Measurements from ENCODE around the gene GPATCH8. TPM values are rescaled to one million over a fixed set of nuclear protein-coding genes. Genes with fewer than 3 reads are reported as not detected.

Gene GPATCH8
- total RNA-seq, 3 donors from 2014 or later (not counting 1 experiment from before 2014, with no cell fraction given): 104 to 111 (median 109) TPM

DNA sequence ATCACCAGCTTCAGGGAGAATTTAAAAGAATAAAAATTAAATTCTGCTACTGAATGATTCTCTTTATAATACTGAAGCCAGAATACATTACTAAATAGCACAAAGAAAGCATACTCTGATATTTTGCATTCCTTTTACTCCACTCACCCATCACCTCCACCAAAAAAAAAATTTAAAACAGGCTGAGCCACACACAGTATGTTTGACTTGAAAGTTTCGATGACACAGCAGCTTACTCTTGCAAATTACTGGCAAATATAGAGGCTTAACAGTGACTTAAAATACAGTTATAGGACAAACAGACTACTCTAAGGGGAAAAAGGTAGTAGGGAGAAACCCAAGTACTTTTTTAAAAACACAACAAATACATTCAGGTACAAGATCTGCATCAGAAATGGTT, 39.2 kb downstream of the GPATCH8 start:
- Mint-ChIP-seq H3K36me3 (peaks cover 6% of the 10 kb centered on the region), H3K4me3 (no peak overlapping the region), H3K27me3 (ENCODE audit: low read depth in 2 of 2) (no peaks in the 10 kb centered on the region), H3K9me3 (no peaks in the 10 kb centered on the region), H3K27ac (peak overlapping the region; percentile 64 to 68), H3K4me1 (peaks cover 55 to 58% of the 10 kb centered on the region in 2 donors)
- intact Hi-C loops (cut with micrococcal nuclease): no loop called here
- no peak for ATAC-seq
- H3K27me3 ChIP-seq (ENCODE audit: control insufficient read depth, insufficient read depth, low read length): no peaks in the 10 kb centered on the region
- WGBS (ENCODE audit: insufficient coverage): no CpG with 5 or more reads among the region's 1 CpG
- no peaks in the 10 kb centered on the region for H3K9me3 ChIP-seq (ENCODE audit: control insufficient read depth, insufficient read depth, low read length)
- peaks cover 10% of the 10 kb centered on the region for H3K36me3 ChIP-seq (ENCODE audit: control insufficient read depth, insufficient read depth, low read length)
- no peak overlapping the region for H3K4me3 ChIP-seq (ENCODE audit: low read length)
- H3K4me1 ChIP-seq (ENCODE audit: control insufficient read depth, insufficient read depth, low read length): peaks cover 12% of the 10 kb centered on the region
- TF ChIP-seq, protein P1, sequence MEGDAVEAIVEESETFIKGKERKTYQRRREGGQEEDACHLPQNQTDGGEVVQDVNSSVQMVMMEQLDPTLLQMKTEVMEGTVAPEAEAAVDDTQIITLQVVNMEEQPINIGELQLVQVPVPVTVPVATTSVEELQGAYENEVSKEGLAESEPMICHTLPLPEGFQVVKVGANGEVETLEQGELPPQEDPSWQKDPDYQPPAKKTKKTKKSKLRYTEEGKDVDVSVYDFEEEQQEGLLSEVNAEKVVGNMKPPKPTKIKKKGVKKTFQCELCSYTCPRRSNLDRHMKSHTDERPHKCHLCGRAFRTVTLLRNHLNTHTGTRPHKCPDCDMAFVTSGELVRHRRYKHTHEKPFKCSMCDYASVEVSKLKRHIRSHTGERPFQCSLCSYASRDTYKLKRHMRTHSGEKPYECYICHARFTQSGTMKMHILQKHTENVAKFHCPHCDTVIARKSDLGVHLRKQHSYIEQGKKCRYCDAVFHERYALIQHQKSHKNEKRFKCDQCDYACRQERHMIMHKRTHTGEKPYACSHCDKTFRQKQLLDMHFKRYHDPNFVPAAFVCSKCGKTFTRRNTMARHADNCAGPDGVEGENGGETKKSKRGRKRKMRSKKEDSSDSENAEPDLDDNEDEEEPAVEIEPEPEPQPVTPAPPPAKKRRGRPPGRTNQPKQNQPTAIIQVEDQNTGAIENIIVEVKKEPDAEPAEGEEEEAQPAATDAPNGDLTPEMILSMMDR (IDR thresholded peaks at IDR 0.05): no peak
- DNase-seq: no peak
- H3K27ac ChIP-seq (ENCODE audit: low read length): no peak overlapping the region

DNA sequence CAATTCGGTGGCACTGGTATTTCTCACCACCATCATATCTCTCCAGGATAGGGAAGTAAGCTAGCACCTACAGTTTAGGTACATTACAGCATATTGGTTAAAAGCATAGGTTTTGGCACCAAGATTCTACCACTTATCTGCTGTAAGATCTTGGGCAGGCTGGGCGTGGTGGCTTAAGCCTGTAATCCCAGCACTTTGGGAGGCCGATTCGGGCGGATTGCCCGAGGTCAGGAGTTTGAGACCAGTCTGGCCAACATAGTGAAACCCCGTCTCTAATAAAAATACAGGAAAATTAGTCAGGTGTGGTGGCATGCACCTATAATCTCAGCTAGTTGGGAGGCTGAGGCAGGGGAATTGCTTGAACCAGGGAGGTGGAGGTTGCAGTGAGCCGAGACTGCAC, 51.4 kb downstream of the GPATCH8 start:
- no peaks in the 10 kb centered on the region for H3K27me3 ChIP-seq (ENCODE audit: control insufficient read depth, insufficient read depth, low read length)
- TF ChIP-seq, protein P1 (IDR thresholded peaks at IDR 0.05): no peak
- Mint-ChIP-seq H3K36me3 (no peaks in the 10 kb centered on the region), H3K27ac (peak overlapping the region; percentile 22 to 77), H3K27me3 (ENCODE audit: low read depth in 2 of 2) (no peaks in the 10 kb centered on the region), H3K4me3 (no peak overlapping the region), H3K4me1 (peaks cover 49 to 54% of the 10 kb centered on the region in 2 donors), H3K9me3 (no peaks in the 10 kb centered on the region)
- H3K36me3 ChIP-seq (ENCODE audit: control insufficient read depth, insufficient read depth, low read length): peaks cover 3% of the 10 kb centered on the region
- H3K27ac ChIP-seq (ENCODE audit: low read length): no peak overlapping the region
- no peak for DNase-seq
- intact Hi-C loops (cut with micrococcal nuclease): no loop called here
- no peak for ATAC-seq
- 90% methylated on average over 8 of the region's 8 CpGs for WGBS (ENCODE audit: insufficient coverage)
- H3K9me3 ChIP-seq (ENCODE audit: control insufficient read depth, insufficient read depth, low read length): no peaks in the 10 kb centered on the region
- no peak overlapping the region for H3K4me3 ChIP-seq (ENCODE audit: low read length)
- no peaks in the 10 kb centered on the region for H3K4me1 ChIP-seq (ENCODE audit: control insufficient read depth, insufficient read depth, low read length)

DNA sequence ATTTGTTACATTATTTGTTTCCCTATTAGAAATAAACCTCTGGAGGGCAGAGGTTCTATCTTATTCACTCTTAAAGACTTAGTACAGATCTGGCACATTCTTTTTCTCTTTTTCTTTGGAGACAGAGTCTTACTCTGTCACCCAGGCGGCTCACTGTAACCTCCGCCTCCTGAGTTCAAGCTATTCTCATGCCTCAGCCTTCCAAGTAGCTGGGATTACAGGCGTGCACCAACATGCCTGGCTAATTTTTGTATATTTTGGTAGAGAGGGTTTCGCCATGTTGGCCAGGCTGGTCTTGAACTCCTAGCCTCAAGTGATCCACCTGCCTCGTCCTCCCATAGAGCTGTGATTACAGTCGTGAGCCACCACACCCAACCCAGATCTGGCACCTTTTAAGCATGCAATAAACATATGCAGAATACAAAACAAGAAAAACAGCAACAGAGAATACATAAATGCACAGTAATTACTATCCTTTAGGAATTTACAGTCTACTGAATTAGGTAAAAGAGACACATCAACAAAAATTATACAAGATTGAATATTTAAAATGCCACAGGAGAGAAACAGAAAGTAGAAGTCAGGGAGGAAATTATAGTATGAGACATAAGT, 52.1 kb downstream of the GPATCH8 start:
- Histone ChIP-seq H3K36me3 (ENCODE audit: control insufficient read depth, insufficient read depth, low read length) (peaks cover 3% of the 10 kb centered on the region), H3K27me3 (ENCODE audit: control insufficient read depth, insufficient read depth, low read length) (no peaks in the 10 kb centered on the region), H3K27ac (ENCODE audit: low read length) (no peak overlapping the region), H3K4me3 (ENCODE audit: low read length) (no peak overlapping the region), H3K4me1 (ENCODE audit: control insufficient read depth, insufficient read depth, low read length) (no peaks in the 10 kb centered on the region), H3K9me3 (ENCODE audit: control insufficient read depth, insufficient read depth, low read length) (no peaks in the 10 kb centered on the region)
- Mint-ChIP-seq H3K4me3 (peak overlapping the region; percentile 8), H3K4me1 (peaks cover 55 to 60% of the 10 kb centered on the region in 2 donors), H3K9me3 (no peaks in the 10 kb centered on the region), H3K36me3 (no peaks in the 10 kb centered on the region), H3K27ac (peak overlapping the region; percentile 22 to 77), H3K27me3 (ENCODE audit: low read depth in 2 of 2) (no peaks in the 10 kb centered on the region)
- no peak for ATAC-seq
- intact Hi-C loops (cut with micrococcal nuclease): no loop called here
- no peak for DNase-seq
- 87% methylated on average over 6 of the region's 6 CpGs for WGBS (ENCODE audit: insufficient coverage)
- TF ChIP-seq, protein P1 (IDR thresholded peaks at IDR 0.05): no peak

DNA sequence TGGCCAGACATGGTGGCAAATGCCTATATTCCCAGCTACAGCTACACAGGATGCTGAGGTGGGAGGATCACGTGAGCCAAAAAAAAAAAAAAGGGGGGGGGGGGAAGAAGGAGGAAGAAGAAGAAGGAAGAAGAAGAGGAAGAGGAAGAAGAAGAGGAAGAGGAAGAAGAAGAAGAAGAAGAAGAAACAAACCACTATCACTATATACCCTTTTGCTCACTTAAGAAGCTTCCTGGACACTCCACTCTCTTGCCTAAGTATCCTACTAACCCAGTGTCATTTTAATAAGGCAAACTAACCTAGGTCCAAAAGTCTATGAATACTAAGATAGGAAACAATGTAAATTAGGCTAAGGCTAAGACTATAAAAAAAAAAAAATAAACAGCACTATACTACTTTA, 54.8 kb downstream of the GPATCH8 start:
- WGBS (ENCODE audit: insufficient coverage): no CpG with 5 or more reads among the region's 1 CpG
- DNase-seq (no peak), ATAC-seq (no peak)
- intact Hi-C loops (cut with micrococcal nuclease): no loop called here
- Histone ChIP-seq H3K4me3 (ENCODE audit: low read length) (no peak overlapping the region), H3K27me3 (ENCODE audit: control insufficient read depth, insufficient read depth, low read length) (no peaks in the 10 kb centered on the region), H3K27ac (ENCODE audit: low read length) (no peak overlapping the region), H3K9me3 (ENCODE audit: control insufficient read depth, insufficient read depth, low read length) (no peaks in the 10 kb centered on the region), H3K36me3 (ENCODE audit: control insufficient read depth, insufficient read depth, low read length) (no peaks in the 10 kb centered on the region), H3K4me1 (ENCODE audit: control insufficient read depth, insufficient read depth, low read length) (no peaks in the 10 kb centered on the region)
- no peaks in the 10 kb centered on the region for H3K9me3 Mint-ChIP-seq
- TF ChIP-seq, protein P1 (IDR thresholded peaks at IDR 0.05): no peak
- peaks cover 47 to 58% of the 10 kb centered on the region in 2 donors for H3K4me1 Mint-ChIP-seq
- H3K4me3 Mint-ChIP-seq: no peak overlapping the region
- H3K36me3 Mint-ChIP-seq: no peaks in the 10 kb centered on the region
- H3K27me3 Mint-ChIP-seq (ENCODE audit: low read depth in 2 of 2): no peaks in the 10 kb centered on the region
- peak overlapping the region in 1 of 2 donors; percentile 42 for H3K27ac Mint-ChIP-seq

Data from natural killer cell (primary cell).